ENCODE results near the gene GSK3B. TPM values are rescaled to one million over a fixed set of nuclear protein-coding genes. Genes with fewer than 3 reads are reported as not detected.

The GSK3B gene
- polyA plus RNA-seq, 3 donors, result 16.2 to 20.6 (median 20.5) TPM

DNA sequence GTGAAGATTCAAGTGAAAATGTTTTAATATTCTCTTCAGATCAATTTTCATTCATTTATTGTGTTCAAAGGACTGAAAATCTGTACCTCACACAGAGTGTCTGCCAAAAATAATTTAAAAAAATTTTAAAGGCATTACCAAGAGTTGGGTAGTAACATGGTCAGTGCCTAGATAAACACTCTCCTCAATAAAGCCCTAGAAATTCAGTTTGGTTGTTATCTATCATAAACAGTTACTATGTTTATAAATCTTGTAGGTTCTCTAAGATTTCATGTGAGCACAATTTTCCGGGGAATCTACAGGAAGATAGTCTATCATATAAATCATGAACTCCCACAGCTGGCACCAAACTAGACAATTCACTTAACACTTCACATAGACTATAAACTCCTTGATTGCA lies 128.6 kb downstream of the GSK3B start:
- intact Hi-C loops (cut with micrococcal nuclease), result no loop called here
- Histone ChIP-seq H3K4me1 (ENCODE audit: control insufficient read depth in 1 of 2, insufficient read depth in 2 of 2, low read length in 2 of 2) (no peaks in the 10 kb centered on the region), H3K4me3 (replicated peaks in 1 of 3; ENCODE audit: low read depth in 2 of 3, low read length in 3 of 3) (no peak overlapping the region), H3K27me3 (ENCODE audit: control insufficient read depth in 2 of 2, insufficient read depth in 2 of 2, low read length in 2 of 2) (no peaks in the 10 kb centered on the region), H3K4me2 (replicated peaks; ENCODE audit: extremely low read depth, low read length, poor library complexity, severe bottlenecking) (no peak overlapping the region), H4K20me1 (ENCODE audit: insufficient read depth, low read length) (peaks cover 93% of the 10 kb centered on the region), H3K9ac (ENCODE audit: insufficient read depth, low read length, poor library complexity, severe bottlenecking) (no peak overlapping the region), H3K9me3 (replicated peaks in 1 of 2; ENCODE audit: control insufficient read depth in 1 of 2, insufficient read depth in 1 of 2, low read length in 2 of 2) (peaks cover 5 to 6% of the 10 kb centered on the region in 2 donors), H3K36me3 (replicated peaks in 1 of 2; ENCODE audit: control insufficient read depth in 1 of 2, insufficient read depth in 2 of 2, low read length in 2 of 2) (peaks cover 0 to 7% of the 10 kb centered on the region in 2 donors), H2AFZ (ENCODE audit: insufficient read depth, low read depth, low read length, poor library complexity, severe bottlenecking) (no peak overlapping the region), H3K27ac (ENCODE audit: low read depth in 1 of 2, low read length in 2 of 2) (no peak overlapping the region), H3K79me2 (ENCODE audit: insufficient read depth, low read length) (peaks cover 94% of the 10 kb centered on the region)
- Mint-ChIP-seq H3K27me3 (ENCODE audit: low read depth in 3 of 3) (peaks cover 0 to 2% (median 0%) of the 10 kb centered on the region in 3 donors), H3K27ac (peak overlapping the region in 1 of 7 donors; percentile 33), H3K4me1 (no peaks in the 10 kb centered on the region), H3K4me3 (no peak overlapping the region), H3K36me3 (peaks cover 5 to 16% of the 10 kb centered on the region in 2 donors), H3K9me3 (peaks cover 0 to 11% (median 5%) of the 10 kb centered on the region in 7 donors)
- no CpG with 5 or more reads among the region's 1 CpG for WGBS (ENCODE audit: insufficient coverage)
- no peak for DNase-seq
- TF ChIP-seq, protein P1, sequence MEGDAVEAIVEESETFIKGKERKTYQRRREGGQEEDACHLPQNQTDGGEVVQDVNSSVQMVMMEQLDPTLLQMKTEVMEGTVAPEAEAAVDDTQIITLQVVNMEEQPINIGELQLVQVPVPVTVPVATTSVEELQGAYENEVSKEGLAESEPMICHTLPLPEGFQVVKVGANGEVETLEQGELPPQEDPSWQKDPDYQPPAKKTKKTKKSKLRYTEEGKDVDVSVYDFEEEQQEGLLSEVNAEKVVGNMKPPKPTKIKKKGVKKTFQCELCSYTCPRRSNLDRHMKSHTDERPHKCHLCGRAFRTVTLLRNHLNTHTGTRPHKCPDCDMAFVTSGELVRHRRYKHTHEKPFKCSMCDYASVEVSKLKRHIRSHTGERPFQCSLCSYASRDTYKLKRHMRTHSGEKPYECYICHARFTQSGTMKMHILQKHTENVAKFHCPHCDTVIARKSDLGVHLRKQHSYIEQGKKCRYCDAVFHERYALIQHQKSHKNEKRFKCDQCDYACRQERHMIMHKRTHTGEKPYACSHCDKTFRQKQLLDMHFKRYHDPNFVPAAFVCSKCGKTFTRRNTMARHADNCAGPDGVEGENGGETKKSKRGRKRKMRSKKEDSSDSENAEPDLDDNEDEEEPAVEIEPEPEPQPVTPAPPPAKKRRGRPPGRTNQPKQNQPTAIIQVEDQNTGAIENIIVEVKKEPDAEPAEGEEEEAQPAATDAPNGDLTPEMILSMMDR (IDR thresholded peaks at IDR 0.05), result no peak

DNA sequence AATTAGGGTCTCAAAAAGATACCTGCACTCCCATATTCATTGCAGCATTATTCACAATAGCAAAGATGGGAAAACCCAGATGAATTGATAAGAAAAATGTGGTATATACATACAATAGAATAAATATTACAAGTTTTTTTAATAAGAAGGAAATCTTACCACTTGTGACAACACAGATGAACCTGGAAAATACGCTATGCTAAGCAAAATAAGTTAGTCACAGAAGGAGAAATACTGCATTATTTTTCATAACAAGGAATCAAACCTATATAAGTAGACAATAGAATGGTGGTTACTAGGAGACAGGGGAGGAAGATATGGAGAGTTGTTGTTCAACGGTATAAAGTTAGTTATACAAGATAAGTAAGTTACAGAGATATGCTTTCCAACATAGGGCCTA lies 130.0 kb downstream of the GSK3B start:
- Histone ChIP-seq H3K36me3 (replicated peaks in 1 of 2; ENCODE audit: control insufficient read depth in 1 of 2, insufficient read depth in 2 of 2, low read length in 2 of 2) (peaks cover 0 to 7% of the 10 kb centered on the region in 2 donors), H3K4me2 (replicated peaks; ENCODE audit: extremely low read depth, low read length, poor library complexity, severe bottlenecking) (no peak overlapping the region), H3K4me1 (ENCODE audit: control insufficient read depth in 1 of 2, insufficient read depth in 2 of 2, low read length in 2 of 2) (no peaks in the 10 kb centered on the region), H3K27me3 (ENCODE audit: control insufficient read depth in 2 of 2, insufficient read depth in 2 of 2, low read length in 2 of 2) (no peaks in the 10 kb centered on the region), H3K9me3 (replicated peaks in 1 of 2; ENCODE audit: control insufficient read depth in 1 of 2, insufficient read depth in 1 of 2, low read length in 2 of 2) (peaks cover 5 to 6% of the 10 kb centered on the region in 2 donors), H2AFZ (ENCODE audit: insufficient read depth, low read depth, low read length, poor library complexity, severe bottlenecking) (no peak overlapping the region), H3K4me3 (replicated peaks in 1 of 3; ENCODE audit: low read depth in 2 of 3, low read length in 3 of 3) (no peak overlapping the region), H3K79me2 (ENCODE audit: insufficient read depth, low read length) (peaks cover 94% of the 10 kb centered on the region), H4K20me1 (ENCODE audit: insufficient read depth, low read length) (peaks cover 96% of the 10 kb centered on the region), H3K9ac (ENCODE audit: insufficient read depth, low read length, poor library complexity, severe bottlenecking) (no peak overlapping the region), H3K27ac (ENCODE audit: low read depth in 1 of 2, low read length in 2 of 2) (no peak overlapping the region)
- no peak for DNase-seq
- TF ChIP-seq, protein P1 (IDR thresholded peaks at IDR 0.05), result no peak
- Mint-ChIP-seq H3K4me3 (no peak overlapping the region), H3K9me3 (peaks cover 0 to 11% (median 6%) of the 10 kb centered on the region in 7 donors), H3K4me1 (no peaks in the 10 kb centered on the region), H3K27me3 (ENCODE audit: low read depth in 3 of 3) (peaks cover 0 to 2% (median 0%) of the 10 kb centered on the region in 3 donors), H3K36me3 (peaks cover 5 to 16% of the 10 kb centered on the region in 2 donors), H3K27ac (no peak overlapping the region)
- intact Hi-C loops (cut with micrococcal nuclease), result no loop called here
- no CpG with 5 or more reads among the region's 2 CpGs for WGBS (ENCODE audit: insufficient coverage)

Data from CD14-positive monocyte (primary cell).